RWPE2 (cell line): Measurements from ENCODE around the gene DALRD3.

Source experiments
- ATAC-seq: fragments of 200-7000 bp; cut with Tn5 transposase; 3 replicates; pipeline ENCODE4 v1.9.1; 2021; ENCODE audit warnings: low read depth
- DNase-seq: peaks from one replicate; pipeline ENCODE4 v3.0.0-alpha.2; 2020; ENCODE audit warnings: low spot score
- H3K27ac ChIP-seq: fragments of 450-650 bp; 2 replicates; pipeline ENCODE4 v1.5.1; 2017; ENCODE audit warnings: mild to moderate bottlenecking; ENCODE audit not compliant: poor library complexity, severe bottlenecking
- H3K27me3 ChIP-seq: fragments of 250-450 bp; sonication (Bioruptor Pico); 2 replicates; pipeline ENCODE4 v1.5.1; 2021; ENCODE audit warnings: mild to moderate bottlenecking, moderate library complexity; ENCODE audit not compliant: insufficient read depth, poor library complexity, severe bottlenecking
- H3K36me3 ChIP-seq: fragments of 250-450 bp; sonication (Bioruptor Pico); 2 replicates; pipeline ENCODE4 v1.5.1; 2020; ENCODE audit warnings: low read depth, mild to moderate bottlenecking, moderate library complexity
- H3K4me1 ChIP-seq: fragments of 250-450 bp; sonication (Bioruptor Pico); 2 replicates; pipeline ENCODE4 v1.5.1; 2021; ENCODE audit warnings: mild to moderate bottlenecking, moderate library complexity; ENCODE audit not compliant: insufficient read depth, poor library complexity, severe bottlenecking
- H3K4me3 ChIP-seq: fragments of 250-450 bp; sonication (Bioruptor Pico); 2 replicates; pipeline ENCODE4 v1.5.1; 2021; ENCODE audit warnings: mild to moderate bottlenecking, moderate library complexity; ENCODE audit not compliant: severe bottlenecking
- H3K9me3 ChIP-seq: fragments of 250-450 bp; sonication (Bioruptor Pico); 2 replicates; pipeline ENCODE4 v1.5.1; 2021; ENCODE audit warnings: mild to moderate bottlenecking, moderate library complexity; ENCODE audit not compliant: severe bottlenecking
- TF ChIP-seq, protein P1 (sequence below): fragments of 450-650 bp; IDR thresholded peaks from one replicate; pipeline ENCODE4 v1.5.1; 2017; ENCODE audit warnings: mild to moderate bottlenecking, moderate library complexity; ENCODE audit not compliant: poor library complexity, severe bottlenecking

The DALRD3 gene

DNA sequence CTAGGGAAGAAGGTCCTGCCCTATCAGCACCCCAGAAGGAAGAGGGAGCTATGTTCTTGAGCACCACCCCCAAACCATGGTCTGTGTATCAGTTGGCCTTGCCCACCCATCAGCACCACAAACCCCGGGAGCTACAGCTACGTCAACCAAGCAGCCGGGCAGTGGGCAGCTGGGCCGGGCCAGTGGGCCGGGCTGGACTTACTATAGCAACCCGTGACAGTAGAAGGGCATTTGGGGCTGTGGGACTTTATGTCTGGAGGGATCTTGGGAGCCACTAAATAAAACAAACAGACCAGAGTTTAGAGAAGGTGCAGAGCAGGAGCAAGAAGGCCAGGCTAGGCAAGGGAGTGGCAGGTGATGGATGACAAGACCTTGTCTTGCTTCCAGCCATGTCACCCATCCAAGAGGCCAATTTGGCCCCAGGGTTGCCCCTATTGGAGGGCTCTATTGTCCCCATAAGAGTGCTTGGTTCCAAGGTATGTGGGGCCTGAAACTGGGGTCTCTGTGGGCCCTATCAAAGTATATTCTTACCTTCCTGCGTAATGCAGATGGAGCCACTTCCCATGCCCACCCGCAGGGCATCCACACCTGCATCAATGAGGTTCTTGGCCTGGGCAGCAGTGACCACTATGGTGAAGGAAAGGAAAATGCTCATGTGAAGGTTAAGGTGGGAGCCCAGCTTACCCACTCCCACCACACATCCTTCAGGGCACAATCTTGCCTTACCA, 7.6 kb upstream of the DALRD3 start:
- Histone ChIP-seq H3K27me3 (no peaks in the 10 kb centered on the region), H3K36me3 (peaks cover 63% of the 10 kb centered on the region), H3K27ac (no peak overlapping the region), H3K4me1 (peaks cover 5% of the 10 kb centered on the region), H3K4me3 (no peak overlapping the region), H3K9me3 (no peaks in the 10 kb centered on the region)
- TF ChIP-seq, protein P1, sequence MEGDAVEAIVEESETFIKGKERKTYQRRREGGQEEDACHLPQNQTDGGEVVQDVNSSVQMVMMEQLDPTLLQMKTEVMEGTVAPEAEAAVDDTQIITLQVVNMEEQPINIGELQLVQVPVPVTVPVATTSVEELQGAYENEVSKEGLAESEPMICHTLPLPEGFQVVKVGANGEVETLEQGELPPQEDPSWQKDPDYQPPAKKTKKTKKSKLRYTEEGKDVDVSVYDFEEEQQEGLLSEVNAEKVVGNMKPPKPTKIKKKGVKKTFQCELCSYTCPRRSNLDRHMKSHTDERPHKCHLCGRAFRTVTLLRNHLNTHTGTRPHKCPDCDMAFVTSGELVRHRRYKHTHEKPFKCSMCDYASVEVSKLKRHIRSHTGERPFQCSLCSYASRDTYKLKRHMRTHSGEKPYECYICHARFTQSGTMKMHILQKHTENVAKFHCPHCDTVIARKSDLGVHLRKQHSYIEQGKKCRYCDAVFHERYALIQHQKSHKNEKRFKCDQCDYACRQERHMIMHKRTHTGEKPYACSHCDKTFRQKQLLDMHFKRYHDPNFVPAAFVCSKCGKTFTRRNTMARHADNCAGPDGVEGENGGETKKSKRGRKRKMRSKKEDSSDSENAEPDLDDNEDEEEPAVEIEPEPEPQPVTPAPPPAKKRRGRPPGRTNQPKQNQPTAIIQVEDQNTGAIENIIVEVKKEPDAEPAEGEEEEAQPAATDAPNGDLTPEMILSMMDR: no peak
- DNase-seq: no peak
- ATAC-seq: no peak

DNA sequence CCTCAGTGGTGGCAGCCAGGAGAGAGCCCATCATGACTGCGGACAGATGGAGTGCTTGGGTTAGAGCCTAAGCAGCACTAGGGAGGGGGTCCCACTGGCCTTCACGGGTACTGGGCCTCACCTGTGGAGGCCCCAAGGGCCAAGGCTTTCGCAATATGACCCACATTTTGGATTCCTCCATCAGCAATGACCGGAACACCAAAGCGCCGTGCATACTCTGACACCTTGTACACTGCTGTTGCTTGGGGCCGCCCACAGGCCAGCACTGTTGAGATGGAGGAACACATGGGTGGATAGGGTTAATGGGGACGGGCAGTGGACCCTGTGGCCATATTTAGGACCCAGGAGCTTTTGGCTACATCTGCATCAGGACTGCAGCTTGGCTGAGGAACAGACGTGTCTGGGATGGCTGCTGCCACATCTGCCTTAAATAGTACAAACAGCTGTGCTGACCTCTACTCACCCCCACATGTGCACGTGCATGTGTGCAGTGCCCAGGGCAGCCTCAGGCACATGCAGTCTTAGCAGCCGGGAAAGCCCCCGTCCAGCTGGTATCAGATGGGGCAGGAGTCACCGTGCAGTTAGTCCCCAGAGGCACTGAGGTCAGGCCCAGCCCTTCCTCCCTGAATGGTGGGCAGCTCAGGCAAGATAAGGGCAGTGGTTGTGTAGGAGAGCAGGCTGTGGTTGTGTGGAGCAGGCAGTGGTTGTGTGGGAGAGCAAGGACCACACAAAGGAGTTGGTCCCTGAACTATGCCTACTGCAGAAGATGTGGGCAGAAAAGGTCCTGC, 6.8 kb upstream of the DALRD3 start:
- Histone ChIP-seq H3K36me3 (peaks cover 63% of the 10 kb centered on the region), H3K27ac (no peak overlapping the region), H3K4me1 (peaks cover 5% of the 10 kb centered on the region), H3K9me3 (no peaks in the 10 kb centered on the region), H3K4me3 (no peak overlapping the region), H3K27me3 (no peaks in the 10 kb centered on the region)
- DNase-seq: no peak
- TF ChIP-seq, protein P1: no peak
- ATAC-seq: no peak

- Histone ChIP-seq H3K27me3 (no peaks in the 10 kb centered on the region), H3K27ac (no peak overlapping the region), H3K4me1 (peaks cover 8% of the 10 kb centered on the region), H3K36me3 (peaks cover 56% of the 10 kb centered on the region), H3K4me3 (no peak overlapping the region), H3K9me3 (no peaks in the 10 kb centered on the region)
- DNase-seq (no peak), ATAC-seq (no peak)
- TF ChIP-seq, protein P1: no peak
Observed at GRCh38 chr3:49024449-49024848, 6.1 kb upstream of the DALRD3 start.

GRCh38 chr3:49023775-49024174, 5.4 kb upstream of the DALRD3 start:
- H3K27me3 ChIP-seq: no peaks in the 10 kb centered on the region
- TF ChIP-seq, protein P1: no peak
- H3K9me3 ChIP-seq: no peaks in the 10 kb centered on the region
- H3K4me1 ChIP-seq: peaks cover 8% of the 10 kb centered on the region
- no peak overlapping the region for H3K27ac ChIP-seq
- no peak for ATAC-seq
- no peak for DNase-seq
- H3K4me3 ChIP-seq: no peak overlapping the region
- peaks cover 56% of the 10 kb centered on the region for H3K36me3 ChIP-seq
